HepG2 (cell line): ENCODE data around the gene MNT. TPM values are rescaled to one million over a fixed set of nuclear protein-coding genes. Genes with fewer than 3 reads are reported as not detected.

ENCODE experiments used
- ARHGAP35 ChIP-seq: sonication (generic); formaldehyde crosslinking; IDR thresholded peaks from 2 replicates; pipeline ENCODE4 v1.9.0; 2022; ENCODE audit warnings: mild to moderate bottlenecking, inconsistent platforms, moderate library complexity, missing genetic modification reagents, borderline replicate concordance
- ATF7-NPFF ChIP-seq: sonication (generic); formaldehyde crosslinking; IDR thresholded peaks from 2 replicates; pipeline ENCODE4 v1.8.1; 2023; ENCODE audit warnings: mild to moderate bottlenecking, low read depth, missing genetic modification reagents, moderate library complexity
- DNMT3B ChIP-seq: conservative IDR thresholded peaks from 2 replicates; pipeline ENCODE4 v1.6.1; 2016; ENCODE audit warnings: missing biosample characterization, control low read depth
- ELF1 ChIP-seq: sonication (generic); formaldehyde crosslinking; IDR thresholded peaks from 2 replicates; pipeline ENCODE4 v1.4.0; 2020; ENCODE audit warnings: missing genetic modification reagents
- HDAC6 ChIP-seq: fragments of 200-600 bp; sonication (generic); IDR thresholded peaks from 2 replicates; pipeline ENCODE4 v1.7.0; 2017; ENCODE audit warnings: mild to moderate bottlenecking, antibody characterized with exemption, low read length, low read depth
- HOXA3 ChIP-seq: sonication (generic); formaldehyde crosslinking; IDR thresholded peaks from 2 replicates; pipeline ENCODE4 v1.5.0; 2020; ENCODE audit warnings: missing genetic modification reagents
- KLF13 ChIP-seq: sonication (generic); formaldehyde crosslinking; IDR thresholded peaks from 2 replicates; pipeline ENCODE4 v1.4.0; 2020; ENCODE audit warnings: mild to moderate bottlenecking, missing genetic modification reagents
- NFRKB ChIP-seq: fragments of 450-650 bp; IDR thresholded peaks from 2 replicates; pipeline ENCODE4 v1.6.1; 2017
- REXO4 ChIP-seq: sonication (generic); formaldehyde crosslinking; IDR thresholded peaks from 2 replicates; pipeline ENCODE4 v1.8.0; 2022; ENCODE audit warnings: missing genetic modification reagents, mild to moderate bottlenecking, borderline replicate concordance
- SAP130 ChIP-seq: IDR thresholded peaks from 2 replicates; pipeline ENCODE4 v1.6.1; 2016; ENCODE audit warnings: low read depth
- SRSF4 ChIP-seq: fragments of 200-400 bp; formaldehyde crosslinking; IDR thresholded peaks from one replicate; pipeline ENCODE4 v1.6.1; 2018; ENCODE audit warnings: mild to moderate bottlenecking, low read depth, low read length, moderate library complexity; ENCODE audit not compliant: poor library complexity, severe bottlenecking
- TFDP2 ChIP-seq: sonication (generic); formaldehyde crosslinking; IDR thresholded peaks from 2 replicates; pipeline ENCODE4 v1.4.0; 2020; ENCODE audit warnings: missing genetic modification reagents
- ZNF12 ChIP-seq: sonication (generic); formaldehyde crosslinking; IDR thresholded peaks from 2 replicates; pipeline ENCODE4 v1.5.0; 2020; ENCODE audit warnings: missing genetic modification reagents
- ZNF121 ChIP-seq: sonication (generic); formaldehyde crosslinking; IDR thresholded peaks from 2 replicates; pipeline ENCODE4 v1.5.0; 2020; ENCODE audit warnings: mild to moderate bottlenecking, missing genetic modification reagents
- ZNF263 ChIP-seq: sonication (generic); formaldehyde crosslinking; IDR thresholded peaks from 2 replicates; pipeline ENCODE4 v1.4.0; 2020; ENCODE audit warnings: missing genetic modification reagents
- ZNF549 ChIP-seq: sonication (generic); formaldehyde crosslinking; IDR thresholded peaks from 2 replicates; pipeline ENCODE4 v1.5.0; 2020; ENCODE audit warnings: missing genetic modification reagents
- polyA plus RNA-seq, 8 experiments: library from polyadenylated mRNA; depleted of rRNA in 3 of 8; stranded (reverse) in 7 of 8; unstranded in 1 of 8; fragments of >200 nt; fragmentation: Illumina TruSeq in 4 of 8; extraction: Trizol in 4 of 8; gene quantifications; 2 replicates each; pipeline versions ENCODE4 v1.2.1 to v1.2.3, GENCODE V29; 2011 to 2016; ENCODE audit warnings: low read depth in 4 of 8, missing spikeins in 1 of 8, mixed read lengths in 1 of 8; ENCODE audit not compliant: insufficient read depth in 1 of 8
- total RNA-seq, 5 experiments: library from RNA; depleted of rRNA; stranded (reverse); fragments of >200 nt; fragmentation: Illumina TruSeq; extraction: Trizol; gene quantifications; 2 replicates each; pipeline ENCODE4 v1.2.3, GENCODE V29; 2016; ENCODE audit warnings: low read depth in 1 of 5
- TF ChIP-seq, protein P1 (sequence below): sonication (generic); formaldehyde crosslinking; IDR thresholded peaks from 2 replicates; pipeline ENCODE4 v1.4.0; 2020; ENCODE audit warnings: missing genetic modification reagents
- TF ChIP-seq, protein P2 (sequence below), 2 experiments: sonication (generic) in 1 of 2; formaldehyde crosslinking in 1 of 2; IDR thresholded peaks; 2 replicates each; pipeline versions ENCODE4 v1.4.0 to v1.6.1; 2018 to 2020; ENCODE audit warnings: missing genetic modification reagents in 2 of 2, borderline replicate concordance in 1 of 2, low read depth in 1 of 2, mild to moderate bottlenecking in 1 of 2, missing biosample characterization in 1 of 2
- TF ChIP-seq, protein P3 (sequence below): sonication (generic); formaldehyde crosslinking; IDR thresholded peaks from 2 replicates; pipeline ENCODE4 v1.8.0; 2022; ENCODE audit warnings: mild to moderate bottlenecking, missing genetic modification reagents; ENCODE audit not compliant: insufficient replicate concordance

Gene MNT
- total and polyA plus RNA-seq, 2 of the 13 experiments (the other 11 are each of a cell fraction or from before 2014, with no cell fraction given), result 2.1 to 3.5 TPM

- TF ChIP-seq, protein P1, sequence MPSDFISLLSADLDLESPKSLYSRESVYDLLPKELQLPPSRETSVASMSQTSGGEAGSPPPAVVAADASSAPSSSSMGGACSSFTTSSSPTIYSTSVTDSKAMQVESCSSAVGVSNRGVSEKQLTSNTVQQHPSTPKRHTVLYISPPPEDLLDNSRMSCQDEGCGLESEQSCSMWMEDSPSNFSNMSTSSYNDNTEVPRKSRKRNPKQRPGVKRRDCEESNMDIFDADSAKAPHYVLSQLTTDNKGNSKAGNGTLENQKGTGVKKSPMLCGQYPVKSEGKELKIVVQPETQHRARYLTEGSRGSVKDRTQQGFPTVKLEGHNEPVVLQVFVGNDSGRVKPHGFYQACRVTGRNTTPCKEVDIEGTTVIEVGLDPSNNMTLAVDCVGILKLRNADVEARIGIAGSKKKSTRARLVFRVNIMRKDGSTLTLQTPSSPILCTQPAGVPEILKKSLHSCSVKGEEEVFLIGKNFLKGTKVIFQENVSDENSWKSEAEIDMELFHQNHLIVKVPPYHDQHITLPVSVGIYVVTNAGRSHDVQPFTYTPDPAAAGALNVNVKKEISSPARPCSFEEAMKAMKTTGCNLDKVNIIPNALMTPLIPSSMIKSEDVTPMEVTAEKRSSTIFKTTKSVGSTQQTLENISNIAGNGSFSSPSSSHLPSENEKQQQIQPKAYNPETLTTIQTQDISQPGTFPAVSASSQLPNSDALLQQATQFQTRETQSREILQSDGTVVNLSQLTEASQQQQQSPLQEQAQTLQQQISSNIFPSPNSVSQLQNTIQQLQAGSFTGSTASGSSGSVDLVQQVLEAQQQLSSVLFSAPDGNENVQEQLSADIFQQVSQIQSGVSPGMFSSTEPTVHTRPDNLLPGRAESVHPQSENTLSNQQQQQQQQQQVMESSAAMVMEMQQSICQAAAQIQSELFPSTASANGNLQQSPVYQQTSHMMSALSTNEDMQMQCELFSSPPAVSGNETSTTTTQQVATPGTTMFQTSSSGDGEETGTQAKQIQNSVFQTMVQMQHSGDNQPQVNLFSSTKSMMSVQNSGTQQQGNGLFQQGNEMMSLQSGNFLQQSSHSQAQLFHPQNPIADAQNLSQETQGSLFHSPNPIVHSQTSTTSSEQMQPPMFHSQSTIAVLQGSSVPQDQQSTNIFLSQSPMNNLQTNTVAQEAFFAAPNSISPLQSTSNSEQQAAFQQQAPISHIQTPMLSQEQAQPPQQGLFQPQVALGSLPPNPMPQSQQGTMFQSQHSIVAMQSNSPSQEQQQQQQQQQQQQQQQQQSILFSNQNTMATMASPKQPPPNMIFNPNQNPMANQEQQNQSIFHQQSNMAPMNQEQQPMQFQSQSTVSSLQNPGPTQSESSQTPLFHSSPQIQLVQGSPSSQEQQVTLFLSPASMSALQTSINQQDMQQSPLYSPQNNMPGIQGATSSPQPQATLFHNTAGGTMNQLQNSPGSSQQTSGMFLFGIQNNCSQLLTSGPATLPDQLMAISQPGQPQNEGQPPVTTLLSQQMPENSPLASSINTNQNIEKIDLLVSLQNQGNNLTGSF, result peak; percentile 84; the same call in 1 of the 2 replicates
- TF ChIP-seq SRSF4 (no peak), HOXA3 (CRISPR knock-in tag) (peak; percentile 92), ZNF549 (no peak), SAP130 (CRISPR knock-in tag) (peak; percentile 93), ZNF121 (no peak), DNMT3B (CRISPR knock-in tag) (peak; percentile 65; the same call in 1 of the 2 replicates), ARHGAP35 (CRISPR knock-in tag) (no peak), NFRKB (no peak), ELF1 (CRISPR knock-in tag) (peak; percentile 74), ATF7-NPFF (CRISPR knock-in tag) (peak; percentile 82; the same call in 1 of the 2 replicates), ZNF263 (CRISPR knock-in tag) (0 out of 2 replicates have a peak, but pooled peaks have one; percentile 16), HDAC6 (no peak), TFDP2 (CRISPR knock-in tag) (peak; percentile 87), ZNF12 (CRISPR knock-in tag) (no peak; the same call in 1 of the 2 replicates), KLF13 (CRISPR knock-in tag) (0 out of 2 replicates have a peak, but pooled peaks have one; percentile 59), REXO4 (CRISPR knock-in tag) (no peak)
- TF ChIP-seq, protein P2, sequence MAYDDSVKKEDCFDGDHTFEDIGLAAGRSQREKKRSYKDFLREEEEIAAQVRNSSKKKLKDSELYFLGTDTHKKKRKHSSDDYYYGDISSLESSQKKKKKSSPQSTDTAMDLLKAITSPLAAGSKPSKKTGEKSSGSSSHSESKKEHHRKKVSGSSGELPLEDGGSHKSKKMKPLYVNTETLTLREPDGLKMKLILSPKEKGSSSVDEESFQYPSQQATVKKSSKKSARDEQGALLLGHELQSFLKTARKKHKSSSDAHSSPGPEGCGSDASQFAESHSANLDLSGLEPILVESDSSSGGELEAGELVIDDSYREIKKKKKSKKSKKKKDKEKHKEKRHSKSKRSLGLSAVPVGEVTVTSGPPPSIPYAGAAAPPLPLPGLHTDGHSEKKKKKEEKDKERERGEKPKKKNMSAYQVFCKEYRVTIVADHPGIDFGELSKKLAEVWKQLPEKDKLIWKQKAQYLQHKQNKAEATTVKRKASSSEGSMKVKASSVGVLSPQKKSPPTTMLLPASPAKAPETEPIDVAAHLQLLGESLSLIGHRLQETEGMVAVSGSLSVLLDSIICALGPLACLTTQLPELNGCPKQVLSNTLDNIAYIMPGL (CRISPR knock-in tag; IDR thresholded peaks at IDR 0.05; ENCODE audit: borderline replicate concordance in 1 of 2, low read depth in 1 of 2), result peak; percentile 64; a peak in 3 of 4 replicates
- TF ChIP-seq, protein P3, sequence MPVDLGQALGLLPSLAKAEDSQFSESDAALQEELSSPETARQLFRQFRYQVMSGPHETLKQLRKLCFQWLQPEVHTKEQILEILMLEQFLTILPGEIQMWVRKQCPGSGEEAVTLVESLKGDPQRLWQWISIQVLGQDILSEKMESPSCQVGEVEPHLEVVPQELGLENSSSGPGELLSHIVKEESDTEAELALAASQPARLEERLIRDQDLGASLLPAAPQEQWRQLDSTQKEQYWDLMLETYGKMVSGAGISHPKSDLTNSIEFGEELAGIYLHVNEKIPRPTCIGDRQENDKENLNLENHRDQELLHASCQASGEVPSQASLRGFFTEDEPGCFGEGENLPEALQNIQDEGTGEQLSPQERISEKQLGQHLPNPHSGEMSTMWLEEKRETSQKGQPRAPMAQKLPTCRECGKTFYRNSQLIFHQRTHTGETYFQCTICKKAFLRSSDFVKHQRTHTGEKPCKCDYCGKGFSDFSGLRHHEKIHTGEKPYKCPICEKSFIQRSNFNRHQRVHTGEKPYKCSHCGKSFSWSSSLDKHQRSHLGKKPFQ (CRISPR knock-in tag), result peak; percentile 94
Measured at GRCh38 chr17:2336215-2336851, 64.5 kb downstream of the MNT start, which contains the start of gene TSR1 (continued).
